ENCODE measurements around the gene ZCWPW1. TPM values are rescaled to one million over a fixed set of nuclear protein-coding genes. Genes with fewer than 3 reads are reported as not detected.

Gene ZCWPW1
- total and polyA plus RNA-seq, 2 of the 13 experiments (the other 11 are each of a cell fraction or from before 2014, with no cell fraction given) = 2.4 to 2.5 TPM

DNA sequence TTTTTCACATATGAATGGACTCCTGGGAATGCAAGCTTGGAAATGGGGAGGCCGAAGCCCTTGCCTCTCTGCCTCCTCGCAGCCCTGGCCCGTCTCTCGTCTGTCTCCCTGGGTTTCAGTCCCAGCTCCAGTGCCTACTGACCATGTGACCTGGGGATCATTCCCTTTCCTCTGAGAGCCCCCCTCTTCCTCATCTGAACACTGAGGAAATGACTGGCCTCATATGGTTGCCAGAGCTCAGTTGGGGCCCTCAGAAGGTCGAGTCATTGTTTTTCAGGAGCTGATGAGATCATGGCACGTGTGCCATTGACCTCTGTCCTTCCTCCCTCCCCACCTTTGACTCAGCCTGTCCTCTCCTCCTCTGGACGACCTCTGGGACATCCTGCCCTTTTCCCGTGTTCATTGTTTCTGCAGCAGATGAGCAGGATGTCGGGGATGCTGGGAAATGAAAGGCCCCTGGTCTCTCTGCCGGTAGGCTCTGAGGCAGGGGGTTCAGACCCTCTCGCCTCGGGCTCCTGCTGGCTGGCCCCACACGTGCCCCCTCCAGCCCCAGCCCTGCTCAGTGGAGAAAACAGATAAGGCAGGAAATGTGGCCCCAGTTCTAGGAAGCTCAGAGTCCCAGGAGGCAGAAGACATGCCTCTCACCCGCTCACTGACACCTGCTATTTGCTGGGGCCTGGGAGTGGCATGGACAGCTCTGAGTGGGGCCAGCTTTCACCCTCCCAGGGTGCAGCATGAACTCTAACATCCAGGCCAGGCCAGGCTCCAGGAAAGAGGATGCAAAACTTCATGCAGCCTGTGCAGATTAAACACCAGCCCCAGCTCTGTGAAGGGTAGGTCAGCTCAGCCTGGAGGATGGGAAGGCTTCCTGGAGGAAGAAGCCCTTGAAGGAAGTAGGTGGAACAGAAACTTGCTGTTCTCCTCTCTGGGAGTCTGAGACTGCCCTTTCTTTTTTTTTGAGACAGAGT is 16.1 kb upstream of the ZCWPW1 start (continued):
- TF ChIP-seq, protein P1, sequence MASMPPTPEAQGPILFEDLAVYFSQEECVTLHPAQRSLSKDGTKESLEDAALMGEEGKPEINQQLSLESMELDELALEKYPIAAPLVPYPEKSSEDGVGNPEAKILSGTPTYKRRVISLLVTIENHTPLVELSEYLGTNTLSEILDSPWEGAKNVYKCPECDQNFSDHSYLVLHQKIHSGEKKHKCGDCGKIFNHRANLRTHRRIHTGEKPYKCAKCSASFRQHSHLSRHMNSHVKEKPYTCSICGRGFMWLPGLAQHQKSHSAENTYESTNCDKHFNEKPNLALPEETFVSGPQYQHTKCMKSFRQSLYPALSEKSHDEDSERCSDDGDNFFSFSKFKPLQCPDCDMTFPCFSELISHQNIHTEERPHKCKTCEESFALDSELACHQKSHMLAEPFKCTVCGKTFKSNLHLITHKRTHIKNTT (CRISPR knock-in tag; IDR thresholded peaks at IDR 0.05) = no peak
- TF ChIP-seq ATRX (CRISPR knock-in tag; IDR thresholded peaks at IDR 0.05; ENCODE audit: borderline replicate concordance) (no peak), CCDC6 (CRISPR knock-in tag; IDR thresholded peaks at IDR 0.05) (peak; percentile 87), ZNF530 (CRISPR knock-in tag; IDR thresholded peaks at IDR 0.05; ENCODE audit: low read depth) (no peak), TGIF2 (CRISPR knock-in tag; IDR thresholded peaks at IDR 0.05) (peak; percentile 89), ATF7-NPFF (CRISPR knock-in tag; IDR thresholded peaks at IDR 0.05; ENCODE audit: low read depth) (peak; percentile 62; the same call in 1 of the 2 replicates), XBP1 (CRISPR knock-in tag; IDR thresholded peaks at IDR 0.05) (no peak), PLRG1 (conservative IDR thresholded peaks at IDR 0.05) (no peak), PPARG (CRISPR knock-in tag; conservative IDR thresholded peaks at IDR 0.05) (peak; percentile 93), MBD4 (IDR thresholded peaks at IDR 0.05; ENCODE audit: borderline replicate concordance, low read length) (no peak), MLLT10 (CRISPR knock-in tag; IDR thresholded peaks at IDR 0.05) (no peak), STAG1 (CRISPR knock-in tag; IDR thresholded peaks at IDR 0.05) (no peak), ARHGAP35 (CRISPR knock-in tag; IDR thresholded peaks at IDR 0.05; ENCODE audit: borderline replicate concordance) (0 out of 2 replicates have a peak, but pooled peaks have one; percentile 30), KMT2A (CRISPR knock-in tag; IDR thresholded peaks at IDR 0.05) (peak; percentile 23; the same call in 1 of the 2 replicates), NKX3-1 (CRISPR knock-in tag; IDR thresholded peaks at IDR 0.05) (0 out of 2 replicates have a peak, but pooled peaks have one; percentile 26)
- TF ChIP-seq, protein P2, sequence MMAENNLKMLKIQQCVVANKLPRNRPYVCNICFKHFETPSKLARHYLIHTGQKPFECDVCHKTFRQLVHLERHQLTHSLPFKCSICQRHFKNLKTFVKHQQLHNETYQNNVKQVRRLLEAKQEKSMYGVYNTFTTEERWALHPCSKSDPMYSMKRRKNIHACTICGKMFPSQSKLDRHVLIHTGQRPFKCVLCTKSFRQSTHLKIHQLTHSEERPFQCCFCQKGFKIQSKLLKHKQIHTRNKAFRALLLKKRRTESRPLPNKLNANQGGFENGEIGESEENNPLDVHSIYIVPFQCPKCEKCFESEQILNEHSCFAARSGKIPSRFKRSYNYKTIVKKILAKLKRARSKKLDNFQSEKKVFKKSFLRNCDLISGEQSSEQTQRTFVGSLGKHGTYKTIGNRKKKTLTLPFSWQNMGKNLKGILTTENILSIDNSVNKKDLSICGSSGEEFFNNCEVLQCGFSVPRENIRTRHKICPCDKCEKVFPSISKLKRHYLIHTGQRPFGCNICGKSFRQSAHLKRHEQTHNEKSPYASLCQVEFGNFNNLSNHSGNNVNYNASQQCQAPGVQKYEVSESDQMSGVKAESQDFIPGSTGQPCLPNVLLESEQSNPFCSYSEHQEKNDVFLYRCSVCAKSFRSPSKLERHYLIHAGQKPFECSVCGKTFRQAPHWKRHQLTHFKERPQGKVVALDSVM (CRISPR knock-in tag; IDR thresholded peaks at IDR 0.05) = peak; percentile 95
- TF ChIP-seq, protein P3, sequence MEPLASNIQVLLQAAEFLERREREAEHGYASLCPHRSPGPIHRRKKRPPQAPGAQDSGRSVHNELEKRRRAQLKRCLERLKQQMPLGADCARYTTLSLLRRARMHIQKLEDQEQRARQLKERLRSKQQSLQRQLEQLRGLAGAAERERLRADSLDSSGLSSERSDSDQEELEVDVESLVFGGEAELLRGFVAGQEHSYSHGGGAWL (CRISPR knock-in tag; IDR thresholded peaks at IDR 0.05) = peak; percentile 38; the same call in 1 of the 2 replicates
- TF ChIP-seq, protein P4, sequence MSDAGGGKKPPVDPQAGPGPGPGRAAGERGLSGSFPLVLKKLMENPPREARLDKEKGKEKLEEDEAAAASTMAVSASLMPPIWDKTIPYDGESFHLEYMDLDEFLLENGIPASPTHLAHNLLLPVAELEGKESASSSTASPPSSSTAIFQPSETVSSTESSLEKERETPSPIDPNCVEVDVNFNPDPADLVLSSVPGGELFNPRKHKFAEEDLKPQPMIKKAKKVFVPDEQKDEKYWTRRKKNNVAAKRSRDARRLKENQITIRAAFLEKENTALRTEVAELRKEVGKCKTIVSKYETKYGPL (CRISPR knock-in tag; IDR thresholded peaks at IDR 0.05) = no peak
- TF ChIP-seq, protein P5, sequence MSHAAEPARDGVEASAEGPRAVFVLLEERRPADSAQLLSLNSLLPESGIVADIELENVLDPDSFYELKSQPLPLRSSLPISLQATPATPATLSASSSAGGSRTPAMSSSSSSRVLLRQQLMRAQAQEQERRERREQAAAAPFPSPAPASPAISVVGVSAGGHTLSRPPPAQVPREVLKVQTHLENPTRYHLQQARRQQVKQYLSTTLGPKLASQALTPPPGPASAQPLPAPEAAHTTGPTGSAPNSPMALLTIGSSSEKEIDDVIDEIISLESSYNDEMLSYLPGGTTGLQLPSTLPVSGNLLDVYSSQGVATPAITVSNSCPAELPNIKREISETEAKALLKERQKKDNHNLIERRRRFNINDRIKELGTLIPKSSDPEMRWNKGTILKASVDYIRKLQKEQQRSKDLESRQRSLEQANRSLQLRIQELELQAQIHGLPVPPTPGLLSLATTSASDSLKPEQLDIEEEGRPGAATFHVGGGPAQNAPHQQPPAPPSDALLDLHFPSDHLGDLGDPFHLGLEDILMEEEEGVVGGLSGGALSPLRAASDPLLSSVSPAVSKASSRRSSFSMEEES (CRISPR knock-in tag; IDR thresholded peaks at IDR 0.05) = peak; percentile 94
- TF ChIP-seq, protein P6, sequence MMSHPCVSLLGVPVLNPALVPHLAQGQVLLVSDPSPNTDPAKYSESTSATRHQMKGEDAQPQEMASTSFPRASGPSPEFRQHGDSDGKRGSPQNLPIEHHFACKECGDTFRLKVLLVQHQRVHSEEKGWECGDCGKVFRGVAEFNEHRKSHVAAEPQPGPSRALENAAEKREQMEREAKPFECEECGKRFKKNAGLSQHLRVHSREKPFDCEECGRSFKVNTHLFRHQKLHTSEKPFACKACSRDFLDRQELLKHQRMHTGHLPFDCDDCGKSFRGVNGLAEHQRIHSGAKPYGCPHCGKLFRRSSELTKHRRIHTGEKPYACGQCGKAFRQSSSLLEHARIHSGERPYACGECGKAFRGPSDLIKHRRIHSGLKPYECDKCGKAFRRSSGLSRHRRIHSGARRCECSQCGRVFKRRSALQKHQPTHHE (CRISPR knock-in tag; IDR thresholded peaks at IDR 0.05; ENCODE audit: borderline replicate concordance) = no peak

Data from HepG2 (cell line).